ENCODE results near the gene TSPEAR. TPM values are rescaled to one million over a fixed set of nuclear protein-coding genes. Genes with fewer than 3 reads are reported as not detected.
"Not testable (repeated sequence)": the region's sequence is repeated elsewhere in the genome, so short reads cannot be mapped to it uniquely, and the experiment has no call there.

TSPEAR gene
- total RNA-seq, 4 donors from 2014 or later, result not detected

DNA sequence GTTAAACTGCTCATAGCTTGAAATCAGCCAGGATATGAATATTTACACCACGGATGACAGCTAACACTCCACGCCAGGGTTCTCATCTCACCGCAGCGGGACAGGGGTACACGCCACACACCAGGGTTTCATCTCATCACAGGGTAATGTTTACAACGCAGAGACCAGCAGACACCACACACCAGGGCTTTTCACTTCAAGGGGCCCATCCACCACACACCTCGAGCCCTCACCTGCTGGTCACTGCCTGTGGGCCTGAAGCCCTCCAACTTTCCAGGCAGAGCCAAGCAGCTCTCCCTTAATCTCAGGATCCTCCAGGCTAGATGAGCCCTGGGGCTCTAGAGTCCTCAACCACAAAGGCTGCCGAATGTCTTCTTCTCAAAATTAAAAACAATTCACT is 15.7 kb downstream of the TSPEAR start:
- TF ChIP-seq, protein P1, sequence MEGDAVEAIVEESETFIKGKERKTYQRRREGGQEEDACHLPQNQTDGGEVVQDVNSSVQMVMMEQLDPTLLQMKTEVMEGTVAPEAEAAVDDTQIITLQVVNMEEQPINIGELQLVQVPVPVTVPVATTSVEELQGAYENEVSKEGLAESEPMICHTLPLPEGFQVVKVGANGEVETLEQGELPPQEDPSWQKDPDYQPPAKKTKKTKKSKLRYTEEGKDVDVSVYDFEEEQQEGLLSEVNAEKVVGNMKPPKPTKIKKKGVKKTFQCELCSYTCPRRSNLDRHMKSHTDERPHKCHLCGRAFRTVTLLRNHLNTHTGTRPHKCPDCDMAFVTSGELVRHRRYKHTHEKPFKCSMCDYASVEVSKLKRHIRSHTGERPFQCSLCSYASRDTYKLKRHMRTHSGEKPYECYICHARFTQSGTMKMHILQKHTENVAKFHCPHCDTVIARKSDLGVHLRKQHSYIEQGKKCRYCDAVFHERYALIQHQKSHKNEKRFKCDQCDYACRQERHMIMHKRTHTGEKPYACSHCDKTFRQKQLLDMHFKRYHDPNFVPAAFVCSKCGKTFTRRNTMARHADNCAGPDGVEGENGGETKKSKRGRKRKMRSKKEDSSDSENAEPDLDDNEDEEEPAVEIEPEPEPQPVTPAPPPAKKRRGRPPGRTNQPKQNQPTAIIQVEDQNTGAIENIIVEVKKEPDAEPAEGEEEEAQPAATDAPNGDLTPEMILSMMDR (IDR thresholded peaks at IDR 0.05), result no peak
- no peak for TF ChIP-seq EP300 (IDR thresholded peaks at IDR 0.05)
- no peak for TF ChIP-seq POLR2A (IDR thresholded peaks at IDR 0.05)
- DNase-seq (ENCODE audit: low spot score in 2 of 2), result no peak
- Histone ChIP-seq H3K4me1 (no peaks in the 10 kb centered on the region), H3K27ac (no peak overlapping the region), H3K9me3 (peaks cover 0 to 34% (median 8%) of the 10 kb centered on the region in 4 donors), H3K27me3 (peaks cover 0 to 44% of the 10 kb centered on the region in 2 donors), H3K36me3 (no peaks in the 10 kb centered on the region), H3K4me3 (no peak overlapping the region)
- WGBS, 2 donors, result 73 to 85% methylated on average over 6 to 8 of the region's 8 CpGs

DNA sequence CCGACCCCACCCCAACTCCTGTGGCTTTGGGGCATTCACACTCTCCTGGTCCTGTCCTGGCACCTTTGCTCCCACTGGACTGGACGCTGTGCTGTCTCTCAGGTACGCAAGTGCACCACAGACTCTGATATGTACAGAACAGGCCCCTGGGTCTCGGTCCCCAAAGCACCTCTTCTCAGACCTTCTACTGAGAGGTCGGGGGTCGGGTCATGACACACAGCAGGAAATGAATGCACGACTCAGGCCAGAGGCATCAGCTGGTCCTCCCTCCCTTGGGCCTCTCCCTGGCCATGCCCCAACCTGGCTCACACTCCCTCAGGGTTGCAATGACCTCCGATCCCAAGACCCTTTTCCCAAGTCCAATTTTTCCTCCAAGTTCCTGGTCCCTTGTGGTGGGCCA is 16.2 kb downstream of the TSPEAR start:
- no peaks in the 10 kb centered on the region for H3K4me1 ChIP-seq
- H3K27ac ChIP-seq, result no peak overlapping the region
- H3K9me3 ChIP-seq, result peaks cover 0 to 34% (median 8%) of the 10 kb centered on the region in 4 donors
- 58 to 61% methylated on average over 8 of the region's 8 CpGs for WGBS, 2 donors
- TF ChIP-seq POLR2A (IDR thresholded peaks at IDR 0.05) (no peak), EP300 (IDR thresholded peaks at IDR 0.05) (no peak)
- TF ChIP-seq, protein P1 (IDR thresholded peaks at IDR 0.05), result no peak
- no peaks in the 10 kb centered on the region for H3K36me3 ChIP-seq
- H3K4me3 ChIP-seq, result no peak overlapping the region
- H3K27me3 ChIP-seq, result peaks cover 0 to 39% of the 10 kb centered on the region in 2 donors
- no peak for DNase-seq (ENCODE audit: low spot score in 2 of 2)

DNA sequence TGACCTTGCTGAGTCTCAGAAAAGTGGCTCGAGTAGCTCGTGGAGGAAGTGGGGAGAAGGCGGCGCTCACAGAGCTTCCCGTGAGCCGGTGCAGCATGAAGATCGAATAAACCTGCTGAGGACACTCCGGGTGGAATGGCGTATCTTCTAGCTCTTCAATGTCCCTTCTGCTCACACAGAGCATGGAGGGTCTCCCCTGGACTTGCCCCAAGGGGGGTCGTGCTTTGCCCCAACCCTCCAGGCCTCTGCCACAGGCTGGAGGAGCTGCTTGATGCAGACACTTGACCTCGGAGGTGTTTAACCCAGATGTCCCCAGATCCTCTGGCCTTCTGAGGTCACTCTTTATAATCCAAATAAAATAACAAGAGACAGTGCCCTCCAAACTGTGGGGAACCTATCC is 16.6 kb downstream of the TSPEAR start:
- DNase-seq (ENCODE audit: low spot score in 2 of 2), result no peak
- Histone ChIP-seq H3K27ac (no peak overlapping the region), H3K4me1 (no peaks in the 10 kb centered on the region), H3K4me3 (no peak overlapping the region), H3K36me3 (no peaks in the 10 kb centered on the region), H3K27me3 (peaks cover 0 to 35% of the 10 kb centered on the region in 2 donors), H3K9me3 (peaks cover 0 to 34% (median 8%) of the 10 kb centered on the region in 4 donors)
- no peak for TF ChIP-seq POLR2A (IDR thresholded peaks at IDR 0.05)
- TF ChIP-seq, protein P1 (IDR thresholded peaks at IDR 0.05), result no peak
- no peak for TF ChIP-seq EP300 (IDR thresholded peaks at IDR 0.05)
- WGBS, 2 donors, result 71% methylated on average over 10 to 11 of the region's 11 CpGs

DNA sequence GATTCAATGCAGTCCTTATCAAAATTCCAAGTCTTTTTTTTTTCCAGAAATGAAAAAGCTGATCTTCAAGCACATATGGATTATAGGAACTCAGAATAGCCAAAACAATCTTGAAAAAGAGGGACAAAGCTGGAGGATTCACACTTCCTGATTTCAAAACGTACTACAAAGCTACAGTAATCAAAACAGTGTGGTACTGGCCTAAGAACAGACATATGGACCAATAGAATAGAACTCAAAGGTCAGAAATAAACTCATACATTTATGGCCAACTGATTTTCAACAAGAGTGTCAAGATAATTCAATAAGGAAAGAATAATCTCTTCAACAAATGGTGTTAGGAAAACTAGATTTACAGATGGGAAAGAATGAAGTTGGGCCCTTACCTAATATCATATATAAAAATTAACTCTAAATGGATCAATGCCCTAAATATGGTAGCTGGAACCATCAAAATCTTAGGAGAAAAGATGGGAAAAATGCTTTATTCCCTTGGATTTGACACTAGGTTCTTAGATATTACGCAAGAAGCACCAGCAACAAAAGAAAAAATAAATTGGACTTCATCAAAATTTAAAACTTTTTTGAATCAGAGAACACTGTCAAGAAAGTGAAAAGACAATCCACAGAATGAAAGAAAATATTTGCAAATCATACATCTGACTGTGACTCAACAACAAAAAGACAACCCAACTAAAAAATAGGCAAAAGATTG is 18.4 kb downstream of the TSPEAR start:
- Histone ChIP-seq H3K27ac (no peak overlapping the region), H3K36me3 (no peaks in the 10 kb centered on the region), H3K4me3 (no peak overlapping the region), H3K27me3 (peaks cover 0 to 24% of the 10 kb centered on the region in 2 donors), H3K9me3 (peaks cover 0 to 34% (median 8%) of the 10 kb centered on the region in 4 donors), H3K4me1 (no peaks in the 10 kb centered on the region)
- WGBS, 2 donors, result 50 to 78% methylated on average over 2 of the region's 2 CpGs
- no peak for DNase-seq (ENCODE audit: low spot score in 2 of 2)
- no peak for TF ChIP-seq EP300 (IDR thresholded peaks at IDR 0.05)
- TF ChIP-seq, protein P1 (IDR thresholded peaks at IDR 0.05), result no peak
- TF ChIP-seq POLR2A (IDR thresholded peaks at IDR 0.05), result no peak

DNA sequence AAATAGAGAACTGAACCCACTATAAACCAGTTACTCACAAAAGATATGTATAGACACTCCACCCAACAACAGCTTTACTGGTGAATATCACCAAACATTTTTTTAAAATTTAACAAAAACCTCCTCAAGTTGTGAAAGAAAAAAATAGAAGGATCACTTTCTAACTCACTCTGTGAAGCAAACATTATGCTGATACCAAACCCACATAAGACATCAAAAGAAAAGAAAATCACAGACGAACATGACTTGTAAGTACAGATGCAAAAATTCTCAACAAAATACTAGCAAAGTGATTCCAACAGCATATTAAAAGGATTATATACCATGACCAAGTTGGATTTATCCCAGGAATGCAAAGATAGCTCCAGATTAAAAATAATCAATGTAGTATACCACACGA is 19.7 kb downstream of the TSPEAR start:
- Histone ChIP-seq H3K27me3 (peaks cover 0 to 23% of the 10 kb centered on the region in 2 donors), H3K9me3 (peaks cover 0 to 34% (median 8%) of the 10 kb centered on the region in 4 donors), H3K4me3 (no peak overlapping the region), H3K27ac (no peak overlapping the region), H3K4me1 (no peaks in the 10 kb centered on the region), H3K36me3 (no peaks in the 10 kb centered on the region)
- WGBS, 2 donors, result 54 to 60% methylated on average over 2 of the region's 2 CpGs
- no peak for DNase-seq (ENCODE audit: low spot score in 2 of 2)
- TF ChIP-seq POLR2A (IDR thresholded peaks at IDR 0.05) (no peak), EP300 (IDR thresholded peaks at IDR 0.05) (no peak)
- TF ChIP-seq, protein P1 (IDR thresholded peaks at IDR 0.05), result no peak

DNA sequence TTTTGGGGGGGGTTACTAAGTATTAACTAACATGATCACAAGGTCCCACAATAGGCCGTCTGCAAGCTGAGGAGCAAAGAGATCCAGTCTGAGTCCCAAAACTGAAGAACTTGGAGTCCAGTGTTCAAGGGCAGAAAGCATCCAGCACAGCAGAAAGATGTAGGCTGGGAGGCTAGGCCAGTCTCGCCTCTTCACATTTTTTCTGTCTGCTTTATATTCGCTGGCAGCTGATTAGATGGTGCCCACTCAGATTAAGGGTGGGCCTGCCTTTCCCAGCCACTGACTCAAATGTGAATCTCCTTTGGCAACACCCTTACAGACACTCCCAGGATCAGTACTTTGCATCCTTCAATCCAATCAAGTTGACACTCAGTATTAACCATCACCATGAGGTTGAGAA is 21.6 kb downstream of the TSPEAR start:
- not testable (repeated sequence) for H3K36me3 ChIP-seq; H3K4me3 ChIP-seq; H3K27ac ChIP-seq; H3K4me1 ChIP-seq; DNase-seq (ENCODE audit: low spot score in 2 of 2)
- peaks cover 0 to 31% of the 10 kb centered on the region in 2 donors for H3K27me3 ChIP-seq
- H3K9me3 ChIP-seq, result peaks cover 0 to 28% (median 8%) of the 10 kb centered on the region in 4 donors
- 72 to 77% methylated on average over 3 of the region's 3 CpGs for WGBS, 2 donors
